Adrenal gland (tissue), 12 donors: ENCODE measurements around the gene MYH9. TPM values are rescaled to one million over a fixed set of nuclear protein-coding genes. Genes with fewer than 3 reads are reported as not detected.

Source experiments
- DNase-seq, 7 donors: peaks; one replicate each; pipeline ENCODE4 v3.0.0-alpha.2; 2019 to 2020
- H3K27ac ChIP-seq, 5 donors: fragments of 200-600 bp; sonication (generic) in 4 of 5; 1 replicate in 3 of 5; 2 replicates in 2 of 5; pipeline versions ENCODE4 v1.5.1 to v1.8.0; 2016 to 2020; ENCODE audit warnings: mild to moderate bottlenecking in 1 of 5
- H3K27me3 ChIP-seq: fragments of 200-600 bp; 2 replicates; pipeline ENCODE4 v1.8.0; 2021
- H3K36me3 ChIP-seq, 2 donors: fragments of 200-600 bp; replicated peaks in 1 of 2; 1 replicate in 1 of 2; 2 replicates in 1 of 2; pipeline versions ENCODE4 v1.5.1 to v1.8.0; 2018 to 2022
- H3K4me1 ChIP-seq, 2 donors: fragments of 200-600 bp; replicated peaks in 1 of 2; 1 replicate in 1 of 2; 2 replicates in 1 of 2; pipeline versions ENCODE4 v1.5.1 to v1.8.0; 2018 to 2021
- H3K4me3 ChIP-seq, 4 donors: fragments of 200-600 bp; sonication (generic) in 3 of 4; one replicate each; pipeline ENCODE4 v1.5.1; 2016 to 2018
- H3K9me3 ChIP-seq, 3 donors: fragments of 200-600 bp; sonication (generic) in 1 of 3; replicated peaks in 1 of 3; 1 replicate in 2 of 3; 2 replicates in 1 of 3; pipeline versions ENCODE4 v1.5.1 to v1.8.0; 2016 to 2021
- CTCF ChIP-seq, 6 experiments: fragments of 450-650 bp in 4 of 6; fragments of 200-600 bp in 2 of 6; sonication (generic) in 1 of 6; IDR thresholded peaks; 1 replicate in 5 of 6; 2 replicates in 1 of 6; pipeline versions ENCODE4 v1.5.1 to v1.8.0; 2016 to 2021; ENCODE audit warnings: antibody characterized with exemption in 6 of 6, mild to moderate bottlenecking in 2 of 6, moderate library complexity in 1 of 6
- POLR2A ChIP-seq, 2 donors: fragments of 450-650 bp; IDR thresholded peaks; one replicate each; pipeline ENCODE4 v1.6.1; 2017; ENCODE audit warnings: antibody characterized with exemption in 2 of 2, mild to moderate bottlenecking in 2 of 2, moderate library complexity in 1 of 2
- WGBS, 4 donors: extraction: QIAGEN DNeasy Blood & Tissue Kit in 2 of 4; methylation state at CpG; one replicate each; pipeline versions ENCODE4 v1.1.5 to v1.1.7; 2013 to 2017; 5-methylcytosine and 5-hydroxymethylcytosine counted together
- intact Hi-C, 2 donors: fragments of 100-400 bp; cut with DNase I; formaldehyde crosslinking; loops; one replicate each; pipeline versions ENCODE4 v1.14.1 to v1.15.0; 2022 to 2023
- polyA plus RNA-seq, 3 donors: library from polyadenylated mRNA; stranded (reverse); fragments of 200-250 nt in 2 of 3; fragments of 350-450 nt in 1 of 3; fragmentation: Illumina TruSeq in 1 of 3; extraction: RNeasy Lipid Tissue Mini Kit (QIAGEN cat#74804) in 1 of 3; gene quantifications; one replicate each; pipeline ENCODE4 v1.2.3, GENCODE V29; 2013 to 2014
- total RNA-seq, 9 donors: library from RNA; depleted of rRNA in 4 of 9; stranded (reverse); fragments of >200 nt in 4 of 9; fragments of 120-200 nt in 1 of 9; fragmentation: NEBNext Ultra II Directional in 1 of 9; extraction: Animal tissue kit (Norgen Biotek cat#: 25700) in 1 of 9; gene quantifications; one replicate each; pipeline versions ENCODE4 v1.1.0 to v1.2.4, GENCODE V29; 2013 to 2023
- donor health status: healthy with polysubstance abuse.
- donor health status: Bipolar disorder and iron deficiency.
- donor health status: DM: yes; HTN: yes; CAD: no.
- donor health status: DM: no; HTN: no; CAD: no.
- donor health status: DM: no; HTN: no; CAD: no.
- donor health status: DM: yes; HTN: yes; CAD: no.

The MYH9 gene
- total and polyA plus RNA-seq, 12 donors, result 96.2 to 427 (median 319) TPM

- H3K27me3 ChIP-seq, result no peaks in the 10 kb centered on the region
- TF ChIP-seq POLR2A (IDR thresholded peaks at IDR 0.05), result peak in 1 of 2 donors; percentile 19
- no peak for TF ChIP-seq CTCF (IDR thresholded peaks at IDR 0.05)
- peaks cover 17 to 63% of the 10 kb centered on the region in 2 donors for H3K4me1 ChIP-seq
- peak overlapping the region in 4 of 5 donors; percentile 7 to 69 (median 52) for H3K27ac ChIP-seq
- intact Hi-C loops, result no loop called here
- peak in 3 of 7 donors; percentile 62 to 72 (median 69) for DNase-seq
- 44 to 64% (median 50%) methylated on average over 5 to 10 of the region's 10 CpGs for WGBS, 4 donors
- no peaks in the 10 kb centered on the region for H3K9me3 ChIP-seq
- peaks cover 0 to 55% of the 10 kb centered on the region in 2 donors for H3K36me3 ChIP-seq
- no peak overlapping the region for H3K4me3 ChIP-seq
These were observed 46.1 kb downstream of the MYH9 start for GRCh38 chr22:36341640-36342041.

DNA sequence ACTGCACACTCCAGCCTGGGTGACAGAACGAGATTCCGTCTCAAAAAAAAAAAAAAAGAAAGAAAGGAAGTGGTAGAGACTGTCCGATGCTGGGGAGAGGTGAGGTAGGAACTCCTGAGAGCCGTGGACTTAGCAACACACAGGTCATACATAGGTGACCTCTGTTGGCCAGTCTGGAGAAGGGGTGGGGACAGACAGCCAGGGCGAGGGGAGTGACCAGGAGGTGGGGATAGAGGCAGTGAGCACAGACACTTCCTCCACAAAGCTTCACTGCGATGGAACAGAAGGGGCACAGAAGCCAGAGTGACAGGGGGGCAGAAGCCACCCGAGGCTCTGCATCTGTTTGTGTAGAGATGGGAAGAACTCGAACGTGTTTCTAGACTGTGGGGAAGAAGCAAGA, 47.1 kb downstream of the MYH9 start:
- Histone ChIP-seq H3K36me3 (peaks cover 0 to 53% of the 10 kb centered on the region in 2 donors), H3K9me3 (no peaks in the 10 kb centered on the region), H3K27ac (peak overlapping the region in 2 of 5 donors; percentile 68 to 69), H3K27me3 (no peaks in the 10 kb centered on the region), H3K4me1 (peaks cover 26 to 72% of the 10 kb centered on the region in 2 donors), H3K4me3 (no peak overlapping the region)
- no peak for TF ChIP-seq POLR2A (IDR thresholded peaks at IDR 0.05)
- no peak for TF ChIP-seq CTCF (IDR thresholded peaks at IDR 0.05)
- 55 to 69% (median 62%) methylated on average over 9 of the region's 9 CpGs for WGBS, 4 donors
- DNase-seq, result no peak
- intact Hi-C loops, result no loop called here

GRCh38 chr22:36339171-36340065, 48.3 kb downstream of the MYH9 start:
- peak overlapping the region in 3 of 5 donors; percentile 5 to 27 (median 15) for H3K27ac ChIP-seq
- WGBS, 4 donors, result 67 to 80% (median 72%) methylated on average over 6 of the region's 6 CpGs
- no peaks in the 10 kb centered on the region for H3K9me3 ChIP-seq
- TF ChIP-seq POLR2A (IDR thresholded peaks at IDR 0.05) (no peak), CTCF (IDR thresholded peaks at IDR 0.05) (no peak)
- intact Hi-C loops, result no loop called here
- no peak for DNase-seq
- H3K4me1 ChIP-seq, result peaks cover 38 to 76% of the 10 kb centered on the region in 2 donors
- peaks cover 0 to 56% of the 10 kb centered on the region in 2 donors for H3K36me3 ChIP-seq
- no peaks in the 10 kb centered on the region for H3K27me3 ChIP-seq
- H3K4me3 ChIP-seq, result no peak overlapping the region

GRCh38 chr22:36337365-36338130, 50.2 kb downstream of the MYH9 start:
- H3K4me3 ChIP-seq, result no peak overlapping the region
- peak in 1 of 2 donors; percentile 4 for TF ChIP-seq POLR2A (IDR thresholded peaks at IDR 0.05)
- TF ChIP-seq CTCF (IDR thresholded peaks at IDR 0.05), result no peak
- intact Hi-C loops, result no loop called here
- WGBS, 4 donors, result 47 to 57% (median 55%) methylated on average over 8 of the region's 8 CpGs
- H3K27me3 ChIP-seq, result no peaks in the 10 kb centered on the region
- DNase-seq, result no peak
- peaks cover 0 to 68% of the 10 kb centered on the region in 2 donors for H3K36me3 ChIP-seq
- H3K4me1 ChIP-seq, result peaks cover 46 to 85% of the 10 kb centered on the region in 2 donors
- H3K9me3 ChIP-seq, result no peaks in the 10 kb centered on the region
- peak overlapping the region; percentile 15 to 97 (median 92) for H3K27ac ChIP-seq
